ENCODE results near the gene MST1R.

The MST1R gene

GRCh38 chr3:49841126-49841696 is 62.5 kb downstream of the MST1R start:
- DNase-seq (ENCODE audit: low read depth in 2 of 3, low spot score in 1 of 3): no peak

- DNase-seq (ENCODE audit: low read depth in 2 of 3, low spot score in 1 of 3): no peak
Observed at GRCh38 chr3:49840388-49840787, 63.3 kb downstream of the MST1R start.

- peak; percentile 55 to 73 (median 59) for DNase-seq (ENCODE audit: low read depth in 2 of 3, low spot score in 1 of 3)
Observed at GRCh38 chr3:49839193-49839809, 64.4 kb downstream of the MST1R start.
